IPS DF 4.7 (cell line): Measurements from ENCODE around the gene ASGR1.

Source experiments
- DNase-seq: peaks from one replicate; pipeline ENCODE4 v3.0.0-alpha.2; 2013; ENCODE audit warnings: low spot score; ENCODE audit errors: extremely low read depth

Gene ASGR1

GRCh38 chr17:7216242-7217112, 37.3 kb upstream of the ASGR1 start:
- DNase-seq = no peak

GRCh38 chr17:7215652-7216180, 36.5 kb upstream of the ASGR1 start:
- DNase-seq = no peak

GRCh38 chr17:7215136-7215638, 36.0 kb upstream of the ASGR1 start:
- DNase-seq = no peak

GRCh38 chr17:7214300-7215135, 35.3 kb upstream of the ASGR1 start:
- no peak for DNase-seq

- peak; percentile 100 for DNase-seq
These were observed 34.7 kb upstream of the ASGR1 start for GRCh38 chr17:7213895-7214299.

- DNase-seq = no peak
These were observed 32.5 kb upstream of the ASGR1 start for GRCh38 chr17:7211491-7212273.

GRCh38 chr17:7208754-7209460, 29.7 kb upstream of the ASGR1 start:
- no peak for DNase-seq

- no peak for DNase-seq
These were observed 28.9 kb upstream of the ASGR1 start for GRCh38 chr17:7208027-7208571.

GRCh38 chr17:7207120-7208001, 28.2 kb upstream of the ASGR1 start:
- no peak for DNase-seq

GRCh38 chr17:7205561-7205960, 26.4 kb upstream of the ASGR1 start:
- DNase-seq = no peak

- DNase-seq = no peak
These were observed 25.8 kb upstream of the ASGR1 start for GRCh38 chr17:7204828-7205461.

- no peak for DNase-seq
These were observed 25.2 kb upstream of the ASGR1 start for GRCh38 chr17:7204336-7204735.

- no peak for DNase-seq
These were observed 24.2 kb upstream of the ASGR1 start for GRCh38 chr17:7203391-7203790.

- DNase-seq = no peak
These were observed 17.7 kb upstream of the ASGR1 start for GRCh38 chr17:7196651-7197401.

GRCh38 chr17:7195971-7196370, 16.8 kb upstream of the ASGR1 start:
- no peak for DNase-seq

GRCh38 chr17:7192271-7192937, 13.2 kb upstream of the ASGR1 start:
- no peak for DNase-seq

GRCh38 chr17:7191571-7192270, 12.6 kb upstream of the ASGR1 start:
- no peak for DNase-seq
